Stimulated activated CD4-positive, alpha-beta T cell treated with anti-CD3 and anti-CD28 coated beads, Interleukin-1b, Interleukin-23, amount 100 ng/mL, for 48 hours (primary cell): ENCODE data around the gene CHRNA7.
"Not testable (repeated sequence)": the region's sequence is repeated elsewhere in the genome, so short reads cannot be mapped to it uniquely, and the experiment has no call there.

ENCODE experiments used
- DNase-seq: peaks from one replicate; pipeline ENCODE4 v3.0.0-alpha.2; 2020

The CHRNA7 gene

DNA sequence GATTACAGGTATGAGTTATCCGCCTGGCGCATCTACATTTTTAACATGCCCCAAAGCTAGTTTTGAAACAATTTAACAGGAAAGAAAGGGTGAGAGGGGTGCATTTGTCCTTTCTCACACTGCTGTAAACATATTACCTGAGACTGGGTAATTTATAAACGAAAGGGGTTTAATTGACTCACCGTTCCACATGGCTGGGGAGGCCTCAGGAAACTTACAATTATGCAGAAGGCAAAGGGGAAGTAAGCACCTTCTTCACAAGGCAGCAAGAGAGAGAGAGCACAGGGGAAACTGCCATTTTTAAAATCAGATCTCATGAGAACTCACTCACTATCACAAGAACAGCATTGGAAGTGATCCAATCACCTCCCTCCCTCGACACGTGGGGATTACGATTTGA is 165.9 kb downstream of the CHRNA7 start:
- not testable (repeated sequence) for DNase-seq

DNA sequence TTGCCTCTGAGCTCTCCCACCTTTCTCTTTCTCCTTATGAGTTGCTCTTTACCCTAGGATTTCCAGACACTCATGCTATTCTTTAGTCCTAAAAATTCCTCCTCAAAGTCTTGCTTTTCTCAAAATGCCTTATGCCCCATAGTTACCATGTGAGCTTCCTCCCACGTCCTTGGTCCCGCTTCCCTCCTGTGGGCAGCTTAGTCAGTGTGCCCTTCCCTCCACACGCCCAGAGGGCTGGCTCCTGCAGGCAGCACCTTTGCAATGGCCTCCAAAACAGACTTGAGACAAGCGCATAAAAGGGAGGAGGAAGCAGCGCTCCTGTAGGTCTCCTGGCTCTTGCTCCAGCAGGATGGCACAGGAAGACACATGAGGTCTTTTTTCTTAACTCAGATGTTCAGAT is 168.6 kb downstream of the CHRNA7 start:
- not testable (repeated sequence) for DNase-seq

DNA sequence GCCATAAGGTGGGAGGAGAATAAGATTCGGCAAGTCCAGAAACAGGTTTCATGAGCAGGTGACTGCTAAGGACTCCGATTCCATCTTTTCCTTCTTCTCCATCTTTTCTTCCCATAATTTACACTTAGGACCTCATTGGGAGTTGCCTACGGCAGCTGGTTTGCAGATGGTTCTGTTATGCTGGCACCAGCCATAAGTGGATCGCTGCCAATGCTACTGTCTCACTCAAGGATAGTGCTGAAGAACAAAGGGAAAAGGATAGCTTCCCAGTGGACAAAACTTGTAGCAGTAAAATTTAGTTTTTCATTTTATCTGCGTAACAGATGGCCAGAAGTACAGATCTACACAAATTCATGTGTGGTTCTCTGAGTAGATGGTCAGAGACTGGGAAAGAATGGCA is 178.8 kb downstream of the CHRNA7 start:
- DNase-seq, result not testable (repeated sequence)

DNA sequence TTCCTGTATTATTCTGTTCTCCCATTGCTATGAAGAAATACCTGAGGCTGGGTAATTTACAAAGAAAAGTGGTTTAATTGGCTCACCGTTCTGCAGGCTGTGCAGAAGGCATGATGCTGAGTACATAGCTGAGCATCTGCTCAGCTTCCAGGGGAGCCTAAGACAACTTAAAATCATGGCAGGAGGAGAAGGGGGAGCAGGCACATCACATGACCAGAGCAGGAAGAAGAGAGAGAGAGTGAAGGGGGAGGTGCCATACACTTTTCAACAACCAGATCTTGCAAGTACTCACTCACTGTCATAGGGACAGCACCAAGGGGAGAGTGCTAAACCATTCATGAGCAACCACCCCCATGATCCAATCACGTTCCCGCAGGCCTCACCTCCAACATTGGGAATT is 188.4 kb downstream of the CHRNA7 start:
- no peak for DNase-seq
